HEK293T (cell line): ENCODE data around the gene SAYSD1.

Experiments
- CTCF ChIA-PET: fragments of 350-600 bp; formaldehyde crosslinking; extraction: SDS; loops from one replicate; lab custom pipeline; 2021; ENCODE audit warnings: antibody characterized with exemption, inconsistent platforms; lab: Yijun Ruan, JAX
- POLR2A ChIA-PET: fragments of 350-600 bp; formaldehyde crosslinking; extraction: SDS; loops from one replicate; lab custom pipeline; 2020; ENCODE audit warnings: antibody characterized with exemption, inconsistent platforms; lab: Yijun Ruan, JAX
- DNase-seq: peaks from one replicate; pipeline ENCODE4 v3.0.0; 2012; ENCODE audit warnings: mixed read lengths; ENCODE audit errors: extremely low spot score
- ARNT ChIP-seq: fragments of 450-650 bp; IDR thresholded peaks from 2 replicates; pipeline ENCODE4 v1.6.1; 2017; ENCODE audit warnings: mild to moderate bottlenecking
- BHLHE40 ChIP-seq: fragments of 450-650 bp; IDR thresholded peaks from 2 replicates; pipeline ENCODE4 v1.6.1; 2016; ENCODE audit warnings: mild to moderate bottlenecking, moderate library complexity, borderline replicate concordance
- CTBP1 ChIP-seq: fragments of 450-650 bp; IDR thresholded peaks from 2 replicates; pipeline ENCODE4 v1.6.1; 2016; ENCODE audit warnings: borderline replicate concordance
- ELF4 ChIP-seq: fragments of 450-650 bp; IDR thresholded peaks from 2 replicates; pipeline ENCODE4 v1.6.1; 2017; ENCODE audit warnings: antibody characterized with exemption
- FOXA1 ChIP-seq: fragments of 450-650 bp; IDR thresholded peaks from 2 replicates; pipeline ENCODE4 v1.6.1; 2016; ENCODE audit warnings: mild to moderate bottlenecking
- FOXK2 ChIP-seq: fragments of 450-650 bp; IDR thresholded peaks from 2 replicates; pipeline ENCODE4 v1.6.1; 2016; ENCODE audit warnings: mild to moderate bottlenecking
- FOXM1 ChIP-seq: fragments of 450-650 bp; IDR thresholded peaks from 2 replicates; pipeline ENCODE4 v1.6.1; 2017; ENCODE audit warnings: mild to moderate bottlenecking, borderline replicate concordance
- HDGF ChIP-seq: fragments of 450-650 bp; IDR thresholded peaks from 2 replicates; pipeline ENCODE4 v1.6.1; 2017; ENCODE audit warnings: antibody characterized with exemption, borderline replicate concordance
- L3MBTL2 ChIP-seq: fragments of 450-650 bp; conservative IDR thresholded peaks from 2 replicates; pipeline ENCODE4 v1.6.1; 2016; ENCODE audit warnings: mild to moderate bottlenecking
- LEF1 ChIP-seq: fragments of 450-650 bp; IDR thresholded peaks from 2 replicates; pipeline ENCODE4 v1.6.1; 2017; ENCODE audit warnings: mild to moderate bottlenecking, borderline replicate concordance
- NFRKB ChIP-seq: fragments of 450-650 bp; IDR thresholded peaks from 2 replicates; pipeline ENCODE4 v1.6.1; 2016; ENCODE audit warnings: mild to moderate bottlenecking, moderate library complexity
- SP1 ChIP-seq: fragments of 450-650 bp; IDR thresholded peaks from 2 replicates; pipeline ENCODE4 v1.6.1; 2017
- SUZ12 ChIP-seq: fragments of 450-650 bp; IDR thresholded peaks from 2 replicates; pipeline ENCODE4 v1.6.1; 2016; ENCODE audit warnings: mild to moderate bottlenecking
- TARDBP ChIP-seq: fragments of 450-650 bp; IDR thresholded peaks from 2 replicates; pipeline ENCODE4 v1.6.1; 2016
- ZNF384 ChIP-seq: fragments of 450-650 bp; IDR thresholded peaks from 2 replicates; pipeline ENCODE4 v1.6.1; 2016
- TF ChIP-seq, protein P1 (sequence below): fragments of 450-650 bp; IDR thresholded peaks from 2 replicates; pipeline ENCODE4 v1.6.1; 2016

The SAYSD1 gene

DNA sequence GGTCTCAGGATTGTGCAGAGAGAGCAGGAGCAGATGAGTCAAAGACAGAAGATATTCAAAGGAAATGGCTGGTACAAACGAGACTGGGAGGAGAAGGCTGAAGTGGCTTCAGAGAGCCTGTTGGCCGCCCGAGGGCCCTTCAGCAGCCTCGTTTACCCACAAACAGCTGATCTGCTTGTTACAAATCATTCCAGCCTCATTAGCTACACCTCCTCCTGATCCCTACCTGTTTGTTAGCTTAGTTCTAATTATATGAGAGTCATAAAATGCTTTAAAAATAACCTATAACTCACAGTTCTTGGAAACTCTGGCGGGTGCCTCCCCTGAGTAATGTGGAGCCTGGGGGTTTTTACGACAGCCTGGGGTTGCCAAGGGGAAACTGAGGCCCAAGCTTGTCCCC is 53.8 kb downstream of the SAYSD1 start:
- POLR2A ChIA-PET = no interaction called here
- no peak for DNase-seq
- TF ChIP-seq CTBP1 = no peak
- TF ChIP-seq, protein P1, sequence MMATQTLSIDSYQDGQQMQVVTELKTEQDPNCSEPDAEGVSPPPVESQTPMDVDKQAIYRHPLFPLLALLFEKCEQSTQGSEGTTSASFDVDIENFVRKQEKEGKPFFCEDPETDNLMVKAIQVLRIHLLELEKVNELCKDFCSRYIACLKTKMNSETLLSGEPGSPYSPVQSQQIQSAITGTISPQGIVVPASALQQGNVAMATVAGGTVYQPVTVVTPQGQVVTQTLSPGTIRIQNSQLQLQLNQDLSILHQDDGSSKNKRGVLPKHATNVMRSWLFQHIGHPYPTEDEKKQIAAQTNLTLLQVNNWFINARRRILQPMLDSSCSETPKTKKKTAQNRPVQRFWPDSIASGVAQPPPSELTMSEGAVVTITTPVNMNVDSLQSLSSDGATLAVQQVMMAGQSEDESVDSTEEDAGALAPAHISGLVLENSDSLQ = peak; percentile 47; the same call in 1 of the 2 replicates
- TF ChIP-seq ARNT = no peak
- CTCF ChIA-PET = interaction anchor here (0.5 to 0.8 kb wide), 3 partner anchors 41 to 289 kb away, joined by 3 to 5 read pairs (median 4); no protein-coding TSS in a partner anchor

DNA sequence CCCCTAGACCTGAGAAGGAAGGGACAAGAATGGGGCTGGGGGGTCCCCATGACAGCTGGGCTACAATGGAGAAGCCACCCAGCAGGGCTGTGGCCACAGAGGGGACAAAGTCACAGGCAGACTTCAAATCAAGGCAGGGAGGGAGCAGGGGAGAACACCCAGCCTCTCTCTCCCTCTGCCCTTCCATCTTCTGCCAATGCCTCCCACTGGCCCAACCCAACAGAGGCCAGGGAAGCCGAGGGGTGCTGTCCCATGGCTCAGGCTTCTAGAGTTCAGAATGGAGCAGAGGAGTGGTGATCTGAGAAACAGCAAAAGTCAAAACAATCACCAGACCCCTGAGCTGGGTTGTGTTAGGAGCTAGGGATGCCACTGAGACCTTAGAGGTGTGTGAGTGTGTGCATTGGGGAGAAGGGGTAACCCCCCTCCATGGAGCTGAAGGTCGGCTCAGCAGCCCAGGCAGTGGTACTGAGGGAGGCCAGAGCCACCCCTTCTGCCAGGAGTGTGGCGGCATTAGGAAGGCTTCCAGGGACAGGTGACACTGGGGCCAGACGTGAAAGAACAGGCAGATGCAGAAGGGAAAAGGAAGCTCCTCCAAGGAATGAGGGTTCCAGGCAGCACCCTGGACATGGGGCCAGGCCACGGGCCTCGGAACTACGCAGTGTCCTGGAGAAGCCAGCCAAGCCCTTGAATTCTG is 54.4 kb downstream of the SAYSD1 start:
- ChIA-PET CTCF (interaction anchor here (0.6 to 0.8 kb wide), 2 partner anchors 41 to 50 kb away, joined by 3 to 5 read pairs; no protein-coding TSS in a partner anchor), POLR2A (interaction anchor here (2.0 kb wide), 1 partner anchor 10 kb away, joined by 4 read pairs; no protein-coding TSS in a partner anchor)
- DNase-seq = no peak
- no peak for TF ChIP-seq ARNT
- no peak for TF ChIP-seq HDGF

DNA sequence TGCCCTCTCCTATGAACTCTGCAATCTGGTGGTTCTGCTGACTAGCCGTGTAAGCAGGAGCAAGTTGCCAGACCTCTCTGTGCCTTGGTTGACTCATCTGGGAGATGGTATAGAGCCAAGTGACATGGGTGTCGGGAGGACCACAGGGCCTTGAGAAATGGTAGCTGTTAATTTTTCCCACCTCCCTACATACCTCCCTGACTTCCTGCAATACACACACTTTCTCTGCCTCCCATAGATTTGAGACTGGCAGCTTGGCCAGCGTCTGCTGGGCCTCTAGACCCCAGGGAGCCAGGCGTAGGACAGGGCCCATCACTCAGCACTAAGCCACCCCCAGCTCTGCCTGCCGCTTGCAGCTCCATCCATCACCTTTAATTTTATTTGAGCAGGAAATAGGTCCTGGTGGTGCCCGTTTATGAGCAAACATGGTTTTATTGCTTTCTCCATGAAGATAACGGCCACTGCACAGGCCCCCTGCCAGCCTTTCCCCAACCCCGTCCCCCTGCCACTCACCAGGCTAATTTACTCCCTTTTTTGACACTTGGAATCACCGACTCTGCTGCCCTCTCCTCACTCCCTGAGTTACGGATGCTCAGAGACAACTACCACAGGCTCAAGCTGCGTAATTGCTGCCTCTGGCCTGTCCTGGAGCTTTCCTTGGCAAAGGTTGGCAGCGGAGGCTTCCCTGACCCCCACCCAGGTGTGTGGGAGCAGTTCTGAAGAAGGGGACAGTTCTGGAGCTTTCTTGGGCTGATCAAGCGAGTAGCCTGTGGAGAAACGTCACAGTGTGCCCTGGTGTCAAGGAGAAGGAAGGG is 55.3 kb downstream of the SAYSD1 start:
- POLR2A ChIA-PET = interaction anchor here (2.0 kb wide), 1 partner anchor 9 kb away, joined by 4 read pairs; no protein-coding TSS in a partner anchor
- peak; percentile 73 for DNase-seq
- TF ChIP-seq CTBP1 = peak; percentile 93
- TF ChIP-seq SP1 = no peak
- no peak for TF ChIP-seq FOXA1
- TF ChIP-seq ARNT = peak; percentile 59; the same call in 1 of the 2 replicates
- peak; percentile 15; the same call in 1 of the 2 replicates for TF ChIP-seq FOXM1
- TF ChIP-seq, protein P1 = peak; percentile 96
- CTCF ChIA-PET = interaction anchor here (0.5 kb wide), 1 partner anchor 244 kb away, joined by 3 read pairs; no protein-coding TSS in a partner anchor

DNA sequence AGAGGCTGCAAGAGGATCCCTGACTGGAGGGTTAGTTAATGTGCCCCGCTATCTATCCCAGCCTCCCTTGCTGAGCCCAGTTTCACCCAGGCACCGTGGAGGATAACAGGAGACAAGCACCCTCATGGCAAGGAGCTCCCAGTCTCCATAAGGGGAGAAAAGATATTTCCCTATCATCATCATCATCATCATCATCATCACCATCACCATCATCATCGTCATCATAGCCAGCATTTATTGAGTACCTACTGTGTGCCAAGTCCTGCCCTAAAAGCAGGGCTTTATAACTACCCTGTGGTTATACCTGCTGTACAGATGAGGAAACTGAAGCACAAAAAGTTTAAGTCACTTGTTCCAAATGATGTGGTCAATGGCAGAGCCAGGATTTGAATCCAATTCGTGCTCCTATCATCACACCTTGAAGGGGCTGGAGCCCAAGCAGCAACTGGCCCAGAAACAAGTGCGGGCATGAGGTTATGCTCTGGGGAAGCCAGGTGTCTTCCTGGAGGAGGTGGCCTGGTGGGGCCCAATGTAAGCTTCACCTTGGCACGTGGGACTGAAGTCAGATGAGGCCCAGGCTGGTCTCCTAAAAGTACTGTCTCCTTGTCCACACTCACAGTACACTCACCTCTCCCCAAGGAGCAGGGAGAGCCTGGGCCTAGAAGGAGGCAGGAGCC is 56.4 kb downstream of the SAYSD1 start:
- ChIA-PET POLR2A (no interaction called here), CTCF (interaction anchor here (0.5 kb wide), 1 partner anchor 94 kb away, joined by 4 read pairs; no protein-coding TSS in a partner anchor)
- TF ChIP-seq FOXA1 = no peak
- no peak for TF ChIP-seq CTBP1
- TF ChIP-seq TARDBP = no peak
- TF ChIP-seq SP1 = no peak
- TF ChIP-seq L3MBTL2 = no peak
- no peak for TF ChIP-seq ELF4
- no peak for TF ChIP-seq FOXM1
- no peak for TF ChIP-seq FOXK2
- TF ChIP-seq, protein P1 = no peak
- TF ChIP-seq SUZ12 = no peak
- no peak for TF ChIP-seq NFRKB
- TF ChIP-seq ZNF384 = no peak
- no peak for TF ChIP-seq LEF1
- TF ChIP-seq ARNT = no peak
- no peak for TF ChIP-seq BHLHE40
- TF ChIP-seq HDGF = no peak
- no peak for DNase-seq

DNA sequence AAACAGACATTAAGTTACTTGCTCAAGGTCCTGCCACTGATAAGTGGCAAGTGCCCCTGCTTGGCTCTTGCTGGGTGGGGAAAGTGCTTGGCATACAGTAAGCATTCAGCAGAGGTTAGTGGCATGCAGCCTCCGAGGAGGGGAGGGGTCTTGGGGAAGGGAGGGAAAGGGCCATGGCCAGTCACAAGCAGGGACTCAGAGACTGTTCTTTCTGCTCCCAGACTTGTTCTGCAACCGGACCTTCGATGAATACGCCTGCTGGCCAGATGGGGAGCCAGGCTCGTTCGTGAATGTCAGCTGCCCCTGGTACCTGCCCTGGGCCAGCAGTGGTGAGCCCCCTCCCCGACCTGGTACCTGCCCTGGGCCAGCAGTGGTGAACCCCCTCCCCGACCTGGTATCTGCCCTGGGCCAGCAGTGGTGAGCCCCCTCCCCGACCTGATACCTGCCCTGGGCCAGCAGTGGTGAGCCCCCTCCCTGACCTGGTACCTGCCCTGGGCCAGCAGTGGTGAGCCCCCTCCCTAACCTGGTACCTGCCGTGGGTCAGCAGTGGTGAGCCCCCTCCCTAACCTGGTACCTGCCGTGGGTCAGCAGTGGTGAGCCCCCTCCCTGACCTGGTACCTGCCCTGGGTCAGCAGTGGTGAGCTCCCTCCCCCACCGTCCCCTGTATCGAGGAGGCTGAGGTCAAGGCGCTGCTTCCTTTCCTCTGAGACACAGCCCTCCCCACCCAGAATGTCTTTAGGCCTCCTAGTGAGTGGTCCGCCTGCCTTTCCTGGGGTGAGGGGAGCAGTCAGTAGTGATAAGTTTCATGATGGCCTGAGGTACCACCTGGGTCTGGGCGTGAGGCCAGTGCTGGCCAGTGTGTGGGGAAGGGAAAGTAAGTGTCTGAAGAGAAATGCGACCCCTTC is 57.5 kb downstream of the SAYSD1 start:
- no peak for DNase-seq
- CTCF ChIA-PET = no interaction called here
- POLR2A ChIA-PET = no interaction called here
- TF ChIP-seq SP1 (no peak), FOXK2 (no peak), SUZ12 (no peak), FOXA1 (no peak), ZNF384 (no peak), HDGF (no peak), TARDBP (no peak), ELF4 (no peak)
- TF ChIP-seq, protein P1 = no peak
